ENCODE results near the gene ZFYVE16. TPM values are rescaled to one million over a fixed set of nuclear protein-coding genes. Genes with fewer than 3 reads are reported as not detected.
A peak's percentile ranks its signal among the peaks of the same experiment; 100 is the strongest.
"Not testable (repeated sequence)": the region's sequence is repeated elsewhere in the genome, so short reads cannot be mapped to it uniquely, and the experiment has no call there.

Gene ZFYVE16
- polyA plus RNA-seq, 3 donors: 60.6 to 81.7 (median 77.9) TPM

DNA sequence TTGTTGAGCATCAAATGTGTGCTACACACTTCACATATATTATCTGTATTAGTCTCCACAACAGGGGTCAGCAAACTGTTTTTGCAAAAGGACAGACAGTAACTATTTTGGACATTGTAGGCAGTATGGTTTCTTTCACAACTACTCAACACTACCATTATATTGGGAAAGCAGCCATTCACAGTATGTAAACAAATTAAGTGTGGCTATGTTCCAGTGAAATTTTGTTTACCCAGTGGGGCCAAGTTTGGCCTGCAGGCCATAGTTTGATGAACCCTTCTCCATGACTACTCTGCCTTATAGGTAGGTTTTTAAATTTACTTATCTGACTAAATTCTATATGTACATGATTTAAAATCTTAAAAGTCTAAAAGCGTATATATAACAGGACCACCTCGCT is 67.1 kb downstream of the ZFYVE16 start:
- no peak for DNase-seq (ENCODE audit: extremely low read depth in 1 of 11, low read depth in 9 of 11, low spot score in 4 of 11)

DNA sequence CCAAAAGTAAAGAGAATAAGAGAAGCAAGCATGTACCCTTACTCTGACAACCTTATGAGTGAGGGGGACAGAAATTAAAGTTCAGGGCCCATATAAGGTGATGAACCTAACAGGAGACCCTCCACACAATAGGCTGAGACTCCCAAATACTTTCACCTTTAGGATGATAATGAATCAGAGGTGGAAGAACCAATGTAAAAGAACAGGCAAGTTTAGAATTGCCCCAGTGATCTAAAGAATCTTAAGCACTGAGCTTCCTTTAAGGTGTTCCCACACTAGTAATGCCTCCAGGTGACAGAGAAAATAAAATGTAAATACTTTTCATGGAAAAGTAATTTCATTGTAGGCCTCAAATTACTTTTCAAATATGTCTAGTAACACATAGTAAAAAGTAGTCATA is 71.8 kb downstream of the ZFYVE16 start:
- no peak for DNase-seq (ENCODE audit: extremely low read depth in 1 of 11, low read depth in 9 of 11, low spot score in 4 of 11)

DNA sequence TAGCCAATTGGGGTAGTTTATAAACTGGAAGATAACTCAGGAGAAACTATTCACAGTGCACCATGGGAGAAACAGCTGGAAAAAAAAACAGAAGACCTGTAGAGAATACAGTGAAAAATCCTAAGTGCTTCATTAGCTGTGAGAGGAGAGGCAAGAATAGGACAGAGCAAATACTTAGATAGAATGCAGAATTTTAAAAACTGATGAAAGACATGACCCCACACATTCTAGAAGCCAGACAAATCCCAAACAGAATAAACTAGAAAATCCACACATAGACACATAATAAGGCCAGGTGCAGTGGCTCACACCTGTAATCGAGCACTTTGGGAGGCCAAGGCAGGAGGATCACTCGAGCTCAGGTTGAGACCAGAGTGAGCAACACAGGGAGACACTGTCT is 72.5 kb downstream of the ZFYVE16 start:
- DNase-seq (ENCODE audit: extremely low read depth in 1 of 11, low read depth in 9 of 11, low spot score in 4 of 11): no peak

DNA sequence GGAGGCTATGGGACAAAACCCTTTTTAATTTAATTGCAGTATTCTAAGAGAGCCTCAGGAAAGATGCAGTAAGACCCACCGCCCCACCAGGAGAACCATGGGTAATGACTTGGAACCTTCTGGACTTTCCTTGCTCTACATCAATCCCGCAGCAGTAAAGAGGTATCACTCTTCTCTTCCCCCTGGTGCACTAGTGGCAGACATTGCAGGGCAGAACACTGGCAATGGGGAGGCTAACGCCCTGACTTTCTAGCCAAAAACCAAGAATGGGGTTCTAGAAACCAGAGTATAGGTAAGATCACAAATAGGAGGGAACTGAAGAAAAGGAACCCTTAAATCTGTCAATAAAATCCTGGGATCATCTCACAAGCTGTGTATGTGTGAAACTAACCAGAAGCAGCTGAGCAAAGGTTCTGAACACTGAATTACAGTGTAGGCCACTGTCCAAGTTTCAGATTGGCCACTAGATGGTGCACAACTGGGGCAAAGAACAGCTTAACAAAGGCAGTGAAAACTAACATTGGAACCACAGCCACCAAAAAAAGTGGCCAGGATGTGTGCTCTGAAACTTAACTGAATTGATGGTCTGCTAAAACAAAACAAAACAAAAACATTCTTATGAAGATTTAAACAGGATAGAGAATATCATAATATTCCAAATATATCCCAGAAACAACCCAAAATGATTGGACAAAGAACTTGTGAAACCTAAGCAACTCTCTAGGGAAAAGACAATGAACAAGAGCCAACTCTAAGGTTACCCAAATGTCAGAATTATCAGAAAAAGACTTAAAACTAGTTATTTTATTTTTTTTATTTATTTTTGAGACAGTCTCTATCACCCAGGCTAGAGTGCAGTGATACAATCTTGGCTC is 73.4 kb downstream of the ZFYVE16 start:
- DNase-seq (ENCODE audit: extremely low read depth in 1 of 11, low read depth in 9 of 11, low spot score in 4 of 11): no peak

DNA sequence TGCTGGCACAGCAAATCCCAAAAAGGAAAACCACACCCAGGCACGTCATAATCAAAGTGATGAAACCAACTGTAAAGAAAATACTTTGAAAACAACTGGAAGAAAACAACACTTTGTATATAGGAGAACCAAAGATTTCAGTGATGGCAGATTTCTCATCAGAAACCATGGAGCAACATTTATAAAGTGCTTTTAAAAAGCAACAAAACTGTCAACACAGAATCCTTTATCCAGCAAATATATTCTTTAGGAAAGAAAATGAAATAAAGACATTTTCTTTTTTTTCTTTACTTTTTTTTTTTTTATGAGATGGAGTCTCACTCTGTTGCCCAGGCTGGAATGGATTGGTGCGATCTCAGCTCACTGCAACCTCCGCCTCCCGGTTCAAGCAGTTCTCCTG is 74.7 kb downstream of the ZFYVE16 start:
- DNase-seq (ENCODE audit: extremely low read depth in 1 of 11, low read depth in 9 of 11, low spot score in 4 of 11): no peak

DNA sequence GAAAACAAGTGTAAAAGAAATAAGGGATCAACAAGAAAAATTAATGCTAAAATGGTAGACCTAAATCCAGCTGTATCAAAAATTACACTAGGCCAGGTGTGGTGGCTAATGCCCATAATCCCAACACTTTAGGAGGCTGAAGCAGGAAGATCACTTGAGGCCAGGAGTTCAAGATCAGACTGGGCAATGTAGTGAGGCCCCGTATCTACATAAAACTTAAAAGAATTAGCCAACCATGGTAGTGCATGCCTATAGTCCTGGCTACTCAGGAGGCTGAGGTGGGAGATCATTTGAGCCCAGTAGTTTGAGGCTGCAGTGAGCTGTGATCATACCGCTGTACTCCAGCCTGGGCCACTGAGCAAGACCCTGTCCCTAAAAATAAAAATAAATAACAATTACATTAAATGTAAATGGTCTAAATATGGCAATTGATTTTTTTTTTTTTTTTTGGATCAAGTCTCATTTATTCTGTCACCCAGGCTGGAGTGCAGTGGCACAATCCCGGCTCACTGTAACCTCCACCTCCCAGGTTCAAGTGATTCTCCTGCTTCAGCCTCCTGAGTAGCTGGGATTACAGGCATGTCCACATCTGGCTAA is 75.9 kb downstream of the ZFYVE16 start:
- no peak for DNase-seq (ENCODE audit: extremely low read depth in 1 of 11, low read depth in 9 of 11, low spot score in 4 of 11)

DNA sequence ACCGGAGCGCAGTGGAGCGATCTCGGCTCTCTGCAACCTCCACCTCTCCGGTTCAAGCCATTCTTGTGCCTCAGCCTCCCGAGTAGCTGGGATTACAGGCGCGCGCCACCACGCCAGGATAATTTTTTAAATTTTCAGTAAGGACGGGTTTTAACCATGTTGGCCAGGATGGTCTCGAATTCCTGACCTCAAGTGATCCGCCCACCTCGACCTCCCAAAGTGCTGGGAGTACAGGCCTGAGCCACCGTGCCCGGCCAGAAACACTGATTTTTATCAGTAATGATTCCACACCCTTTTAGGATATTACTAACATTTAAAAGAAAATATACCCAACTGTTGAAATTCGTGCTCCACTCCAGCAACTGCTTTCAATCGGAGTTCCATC is 79.6 kb downstream of the ZFYVE16 start:
- DNase-seq (ENCODE audit: extremely low read depth in 1 of 11, low read depth in 9 of 11, low spot score in 4 of 11): no peak

DNA sequence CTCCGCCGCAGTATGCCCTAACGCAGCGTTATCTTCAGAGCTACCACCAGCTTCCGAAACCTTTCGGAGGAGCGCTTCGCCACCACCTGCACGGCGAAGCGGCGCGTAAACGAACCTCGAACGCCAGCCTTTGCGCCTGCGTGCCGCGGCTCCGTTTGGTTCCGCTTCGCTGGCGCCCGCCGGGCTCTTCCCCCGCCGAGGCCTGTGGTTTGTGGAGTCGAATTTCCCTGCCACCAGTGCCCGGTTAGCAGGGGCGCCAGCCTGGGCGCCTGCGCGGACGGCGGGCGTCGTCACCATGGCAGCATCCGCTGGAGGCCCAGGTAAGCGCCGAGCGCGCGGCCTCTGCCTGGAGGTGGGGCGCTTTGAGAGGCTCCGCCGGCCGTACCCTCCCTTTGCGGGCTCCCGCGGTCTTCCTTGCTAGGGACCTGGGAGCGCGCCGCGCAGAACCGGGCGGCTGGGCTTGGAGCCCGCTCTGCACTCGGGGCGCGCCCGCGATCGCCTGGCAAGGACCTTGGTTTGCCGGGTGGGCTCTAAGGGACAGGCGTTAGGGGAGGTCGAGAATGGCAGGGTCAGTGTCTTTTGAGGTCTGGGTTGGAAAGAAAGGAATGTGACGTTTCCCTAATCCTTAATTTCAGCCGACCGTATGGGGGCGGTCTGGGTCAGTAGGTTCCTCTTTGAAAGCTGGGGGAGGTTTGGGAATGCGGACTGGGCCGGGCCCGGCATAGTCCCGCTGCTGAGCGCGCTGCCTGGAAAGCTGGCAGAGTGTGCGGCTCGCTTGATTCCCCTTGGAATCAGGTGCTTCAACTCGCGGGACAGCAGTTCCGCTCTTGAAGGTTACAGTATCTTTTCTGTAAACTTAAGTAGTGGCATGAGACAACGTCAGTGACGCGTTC is 80.2 kb downstream of the ZFYVE16 start, which contains the start of gene FAM151B:
Gene FAM151B, plus strand, starts transcription at position 272 of the 893 bp plus-strand sequence. Its CDS starts 24 bp downstream, at position 296.
- DNase-seq (ENCODE audit: extremely low read depth in 1 of 11, low read depth in 9 of 11, low spot score in 4 of 11): peak; percentile 70 to 94 (median 89)

DNA sequence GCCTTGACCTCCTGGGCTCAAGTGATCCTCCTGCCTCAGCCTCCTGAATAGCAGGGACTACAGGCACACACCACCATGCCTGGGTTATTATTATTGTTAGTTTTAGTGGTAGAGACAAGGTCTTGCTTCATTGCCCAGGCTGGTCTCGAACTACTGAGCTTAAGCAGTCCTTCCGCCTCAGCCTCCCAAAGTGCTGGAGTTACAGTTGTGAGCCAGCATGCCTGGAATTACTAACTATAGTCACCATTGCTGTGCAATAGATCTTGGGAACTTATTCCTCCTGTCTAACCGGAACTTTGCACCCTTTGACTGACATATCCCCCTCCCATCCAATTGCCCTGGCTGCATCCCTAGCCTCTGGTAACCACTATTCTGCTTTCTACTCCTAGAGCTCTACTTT is 83.4 kb downstream of the ZFYVE16 start:
- no peak for DNase-seq (ENCODE audit: extremely low read depth in 1 of 11, low read depth in 9 of 11, low spot score in 4 of 11)

DNA sequence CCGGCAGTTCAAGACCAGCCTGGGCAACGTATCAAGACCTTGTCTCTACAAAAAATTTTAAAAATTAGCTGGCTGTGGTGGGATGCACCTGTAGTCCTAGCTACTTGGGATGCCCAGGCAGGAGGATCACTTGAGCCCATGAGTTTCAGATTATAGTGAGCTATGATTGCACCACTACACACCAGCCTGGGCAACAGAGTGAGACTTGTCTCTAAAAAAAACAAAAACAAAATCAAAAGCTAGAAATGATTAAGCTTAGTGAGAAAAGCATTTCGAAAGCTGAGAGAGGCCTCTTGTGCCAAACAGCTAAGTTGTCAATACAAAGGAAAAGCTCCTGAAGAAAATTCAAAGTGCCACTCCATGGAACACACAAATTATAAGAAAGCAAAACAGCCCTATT is 84.9 kb downstream of the ZFYVE16 start:
- no peak for DNase-seq (ENCODE audit: extremely low read depth in 1 of 11, low read depth in 9 of 11, low spot score in 4 of 11)

DNA sequence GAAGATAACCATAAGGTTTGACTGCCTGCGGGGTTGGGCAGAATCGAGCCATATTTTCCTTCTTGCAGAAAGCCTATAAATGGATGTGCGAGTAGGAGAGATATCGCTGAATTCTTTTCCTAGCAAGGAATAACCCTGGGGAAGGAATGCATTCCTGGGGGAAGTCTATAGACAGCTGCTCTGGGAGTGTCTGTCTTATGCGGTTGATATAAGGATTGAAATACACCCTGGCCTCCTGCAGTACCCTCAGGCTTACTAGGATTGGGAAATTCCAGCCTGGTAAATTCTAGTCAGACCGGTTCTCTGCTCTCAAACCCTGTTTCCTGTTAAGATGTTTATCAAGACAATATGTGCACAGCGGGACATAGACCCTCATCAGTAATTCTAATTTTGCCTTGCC is 85.6 kb downstream of the ZFYVE16 start:
- not testable (repeated sequence) for DNase-seq (ENCODE audit: extremely low read depth in 1 of 11, low read depth in 9 of 11, low spot score in 4 of 11)

DNA sequence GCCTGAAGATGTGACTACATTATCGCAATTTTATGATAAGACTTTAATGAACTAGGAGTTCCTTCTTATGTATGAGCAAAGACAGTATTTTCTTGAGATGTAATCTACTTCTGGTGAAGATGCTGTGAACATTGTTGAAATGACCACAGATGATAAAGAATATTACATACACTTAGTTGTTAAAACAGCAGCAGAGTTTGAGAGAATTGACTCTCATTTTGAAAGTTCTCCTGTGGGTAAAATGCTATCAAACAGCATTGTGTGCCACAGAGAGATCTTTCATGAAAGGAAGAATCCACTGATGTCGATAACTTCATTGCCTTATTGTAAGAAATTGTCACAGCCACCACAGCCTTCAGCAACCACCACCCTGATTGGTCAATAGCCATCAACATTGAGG is 88.0 kb downstream of the ZFYVE16 start:
- no peak for DNase-seq (ENCODE audit: extremely low read depth in 1 of 11, low read depth in 9 of 11, low spot score in 4 of 11)

DNA sequence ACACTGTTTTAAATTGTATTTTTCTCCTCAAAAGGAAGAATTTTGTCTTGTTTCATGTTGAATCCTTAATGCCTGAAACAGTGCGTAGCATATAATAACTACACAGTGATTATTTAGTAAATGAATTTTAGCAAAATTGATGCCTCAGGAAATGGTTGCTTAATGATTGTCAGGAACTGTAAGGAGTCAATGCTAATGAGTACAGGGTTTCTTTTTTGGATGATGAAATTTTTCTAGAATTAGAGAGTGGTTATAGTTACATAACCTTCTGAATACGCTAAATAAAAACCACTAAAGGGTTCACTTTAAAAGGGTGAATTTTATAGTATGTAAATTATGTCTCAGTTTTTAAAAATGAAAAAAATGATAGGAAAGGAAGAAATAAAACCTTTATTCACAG is 94.9 kb downstream of the ZFYVE16 start:
- DNase-seq (ENCODE audit: extremely low read depth in 1 of 11, low read depth in 9 of 11, low spot score in 4 of 11): no peak

DNA sequence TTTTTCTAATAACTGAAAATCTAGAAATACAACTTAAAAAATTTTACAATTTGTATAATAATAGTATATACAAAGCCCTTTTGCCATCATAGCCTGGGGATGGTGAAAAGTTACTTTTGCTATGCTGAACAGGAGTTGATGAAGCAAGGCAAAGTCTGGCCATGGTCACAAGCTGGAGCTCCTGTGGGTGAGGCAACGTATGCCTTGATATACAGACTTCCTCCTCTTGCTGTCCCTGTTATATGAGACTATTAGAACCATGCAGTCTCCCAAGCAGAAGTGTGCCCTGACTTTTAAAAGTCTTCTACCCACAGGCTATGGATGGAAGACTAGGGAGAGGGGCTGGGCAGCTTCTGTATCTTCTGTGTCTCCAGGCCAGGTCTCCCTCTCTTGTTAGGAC is 95.8 kb downstream of the ZFYVE16 start:
- no peak for DNase-seq (ENCODE audit: extremely low read depth in 1 of 11, low read depth in 9 of 11, low spot score in 4 of 11)

DNA sequence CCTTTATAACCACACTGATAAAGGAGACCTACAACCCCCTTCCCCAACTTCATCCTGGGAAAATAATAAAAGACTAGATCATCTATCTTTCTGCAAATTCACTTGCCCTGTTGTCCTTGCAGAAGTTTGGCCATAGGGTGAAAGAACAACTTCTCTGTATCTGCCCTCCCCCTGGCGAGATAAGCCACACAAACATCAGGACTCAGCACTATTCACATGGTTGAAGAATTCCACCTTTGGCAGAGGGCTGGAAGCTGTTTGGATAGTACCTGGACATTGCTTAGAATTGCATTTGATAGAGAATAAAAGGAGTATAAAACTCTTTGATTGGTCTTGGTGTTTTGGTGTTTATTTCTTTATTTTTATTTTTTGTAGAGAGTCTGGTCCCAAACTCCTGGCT is 97.0 kb downstream of the ZFYVE16 start:
- no peak for DNase-seq (ENCODE audit: extremely low read depth in 1 of 11, low read depth in 9 of 11, low spot score in 4 of 11)

DNA sequence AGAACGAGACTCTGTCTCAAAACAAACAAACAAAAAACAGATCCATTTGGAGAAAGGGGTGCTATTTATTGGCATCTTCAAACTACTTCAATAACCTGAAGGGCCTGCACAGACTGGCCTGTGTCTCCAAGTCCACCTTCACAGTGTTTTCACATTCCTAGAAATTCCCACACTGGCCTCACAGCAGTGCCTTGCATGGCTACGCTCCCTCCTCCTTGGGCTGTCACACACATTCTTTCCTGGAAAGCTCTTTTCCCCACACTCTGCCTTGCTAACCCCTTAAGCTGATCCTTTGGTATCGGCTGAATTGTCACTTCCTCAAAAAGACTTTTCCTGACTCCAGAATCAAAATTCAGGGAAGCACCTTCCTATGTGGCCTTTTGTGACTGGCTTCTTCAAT is 99.8 kb downstream of the ZFYVE16 start:
- no peak for DNase-seq (ENCODE audit: extremely low read depth in 1 of 11, low read depth in 9 of 11, low spot score in 4 of 11)

DNA sequence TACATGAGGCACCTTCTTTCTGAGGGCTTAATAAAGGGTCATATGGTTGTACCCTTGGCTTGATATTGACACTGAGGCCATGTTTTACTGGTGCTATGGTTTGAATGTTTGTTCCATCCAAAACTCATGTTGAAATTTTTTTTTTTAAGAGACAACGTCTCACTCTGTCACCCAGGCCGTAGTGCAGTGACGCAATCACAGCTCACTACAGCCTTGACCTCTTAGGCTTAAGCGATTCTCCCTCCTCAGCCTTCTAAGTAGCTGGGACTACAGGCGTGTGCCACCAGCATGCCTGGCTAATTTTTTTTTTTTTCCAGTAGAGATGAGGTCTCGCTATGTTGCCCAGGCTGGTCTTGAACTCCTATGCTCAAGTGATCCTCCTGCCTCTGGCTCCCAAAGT is 101.0 kb downstream of the ZFYVE16 start:
- no peak for DNase-seq (ENCODE audit: extremely low read depth in 1 of 11, low read depth in 9 of 11, low spot score in 4 of 11)

DNA sequence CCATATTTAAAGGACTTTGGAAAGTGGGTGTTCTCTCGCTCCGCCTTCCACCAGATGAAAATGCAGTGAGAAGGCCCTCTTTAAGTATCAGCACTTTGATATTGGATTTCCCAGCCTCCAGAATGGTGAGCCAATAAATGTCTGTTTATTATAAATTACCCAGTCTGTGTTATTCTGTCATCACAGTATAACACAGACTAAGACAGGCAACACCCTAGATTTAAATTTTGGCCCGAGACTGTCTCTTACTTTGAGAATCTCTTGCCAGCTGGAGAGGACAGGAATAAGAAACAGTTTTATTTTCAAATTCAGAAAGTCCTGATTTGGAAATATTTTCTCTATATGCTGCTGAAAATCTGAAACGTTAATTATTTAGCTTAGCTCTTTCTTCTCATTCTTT is 101.5 kb downstream of the ZFYVE16 start:
- DNase-seq (ENCODE audit: extremely low read depth in 1 of 11, low read depth in 9 of 11, low spot score in 4 of 11): no peak

DNA sequence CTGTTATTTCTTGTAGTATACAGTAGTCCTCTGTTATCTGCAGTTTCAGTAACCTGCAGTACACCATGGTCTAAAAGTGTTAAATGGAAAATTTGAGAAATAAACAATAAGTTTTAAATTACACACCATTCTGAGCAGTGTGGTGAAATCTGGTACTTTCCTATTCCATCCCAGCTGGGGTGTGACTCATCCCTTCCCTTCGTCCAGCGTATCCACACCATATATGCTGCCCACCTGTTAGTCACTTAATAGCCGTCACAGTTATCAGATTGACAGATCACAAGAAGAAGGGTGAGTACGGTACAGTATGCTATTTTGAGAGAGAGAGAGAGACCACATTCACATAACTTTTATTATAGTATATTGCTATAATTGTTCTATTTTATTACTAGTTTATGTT is 109.0 kb downstream of the ZFYVE16 start:
- no peak for DNase-seq (ENCODE audit: extremely low read depth in 1 of 11, low read depth in 9 of 11, low spot score in 4 of 11)
